ENCODE measurements around the gene TULP4. TPM values are rescaled to one million over a fixed set of nuclear protein-coding genes. Genes with fewer than 3 reads are reported as not detected.

TULP4 gene
- total RNA-seq, 1 experiment from 2014 or later, result 64.6 TPM

DNA sequence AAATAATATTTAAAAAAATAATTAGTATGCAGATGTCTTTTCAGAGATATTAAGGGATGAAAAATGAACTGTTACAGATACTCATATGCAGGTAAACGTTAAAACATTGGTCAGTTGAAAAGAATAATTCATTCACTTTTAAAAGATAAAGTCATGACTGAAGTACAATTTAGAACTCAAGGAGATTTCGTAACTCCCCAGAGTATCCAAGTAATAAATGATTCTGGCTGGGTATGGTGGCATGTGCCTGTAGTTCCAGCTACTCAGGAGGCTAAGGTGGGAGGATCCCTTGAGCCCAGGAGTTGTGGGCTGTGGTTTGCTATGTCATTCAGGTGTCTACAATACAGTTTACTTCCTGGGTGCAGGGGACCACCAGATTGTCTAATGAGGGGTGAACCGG is 125.3 kb downstream of the TULP4 start:
- Histone ChIP-seq H3K23ac (ENCODE audit: insufficient read length, low read depth, low read length) (no peak overlapping the region), H2BK20ac (ENCODE audit: low read depth, low read length, poor library complexity, severe bottlenecking) (no peak overlapping the region), H4K91ac (ENCODE audit: insufficient read length, low read depth, low read length) (no peak overlapping the region), H3K4ac (ENCODE audit: low read depth, low read length) (no peak overlapping the region), H3K4me2 (ENCODE audit: insufficient read depth, insufficient read length, low read length) (no peak overlapping the region), H3K18ac (ENCODE audit: insufficient read length, low read depth, low read length) (no peak overlapping the region), H3K4me1 (ENCODE audit: insufficient read depth, low read length) (no peaks in the 10 kb centered on the region), H2BK12ac (ENCODE audit: insufficient read length, low read depth, low read length) (no peak overlapping the region), H3K27me3 (ENCODE audit: insufficient read depth, low read length) (no peaks in the 10 kb centered on the region), H3K14ac (ENCODE audit: insufficient read depth, low read length) (no peak overlapping the region), H2AK5ac (ENCODE audit: insufficient read length, low read length) (no peak overlapping the region), H2AFZ (ENCODE audit: low read length) (no peak overlapping the region), H3K79me2 (ENCODE audit: insufficient read depth, low read length) (no peaks in the 10 kb centered on the region), H2BK120ac (ENCODE audit: low read depth, low read length, poor library complexity, severe bottlenecking) (no peak overlapping the region), H3K79me1 (ENCODE audit: insufficient read depth, low read depth, low read length, poor library complexity, severe bottlenecking) (no peaks in the 10 kb centered on the region), H4K20me1 (ENCODE audit: control insufficient read depth, insufficient read depth, insufficient read length) (no peaks in the 10 kb centered on the region), H4K5ac (ENCODE audit: insufficient read length, low read depth, low read length) (no peak overlapping the region), H2BK15ac (ENCODE audit: low read depth, low read length) (no peak overlapping the region), H3K9me3 (ENCODE audit: control insufficient read depth, low read depth, low read length) (no peaks in the 10 kb centered on the region), H2BK5ac (ENCODE audit: insufficient read length, low read length) (no peak overlapping the region), H3T11ph (ENCODE audit: low read length) (no peak overlapping the region), H3K23me2 (ENCODE audit: insufficient read length, low read depth, low read length, poor library complexity, severe bottlenecking) (no peaks in the 10 kb centered on the region), H4K8ac (replicated peaks; ENCODE audit: insufficient read length, low read depth, low read length) (no peak overlapping the region), H3K9ac (ENCODE audit: extremely low read depth, insufficient read length, low read length) (no peak overlapping the region), H3K27ac (ENCODE audit: insufficient read length, low read depth, low read length) (no peak overlapping the region), H3K56ac (ENCODE audit: insufficient read length, low read depth, low read length) (no peak overlapping the region)
- Mint-ChIP-seq H3K9me3 (no peaks in the 10 kb centered on the region), H3K4me1 (no peaks in the 10 kb centered on the region), H3K27ac (no peak overlapping the region), H3K4me3 (no peak overlapping the region), H3K36me3 (ENCODE audit: insufficient read depth in 1 of 3, low read depth in 3 of 3) (peaks cover 0 to 5% (median 0%) of the 10 kb centered on the region in 3 experiments; a peak in 2 of 7 replicates), H3K27me3 (ENCODE audit: low read depth) (no peaks in the 10 kb centered on the region)
- no CpG with 5 or more reads among the region's 3 CpGs for WGBS (ENCODE audit: extremely low coverage, insufficient read length, low lambda C conversion rate)
- no peak for DNase-seq
- TF ChIP-seq, protein P1, sequence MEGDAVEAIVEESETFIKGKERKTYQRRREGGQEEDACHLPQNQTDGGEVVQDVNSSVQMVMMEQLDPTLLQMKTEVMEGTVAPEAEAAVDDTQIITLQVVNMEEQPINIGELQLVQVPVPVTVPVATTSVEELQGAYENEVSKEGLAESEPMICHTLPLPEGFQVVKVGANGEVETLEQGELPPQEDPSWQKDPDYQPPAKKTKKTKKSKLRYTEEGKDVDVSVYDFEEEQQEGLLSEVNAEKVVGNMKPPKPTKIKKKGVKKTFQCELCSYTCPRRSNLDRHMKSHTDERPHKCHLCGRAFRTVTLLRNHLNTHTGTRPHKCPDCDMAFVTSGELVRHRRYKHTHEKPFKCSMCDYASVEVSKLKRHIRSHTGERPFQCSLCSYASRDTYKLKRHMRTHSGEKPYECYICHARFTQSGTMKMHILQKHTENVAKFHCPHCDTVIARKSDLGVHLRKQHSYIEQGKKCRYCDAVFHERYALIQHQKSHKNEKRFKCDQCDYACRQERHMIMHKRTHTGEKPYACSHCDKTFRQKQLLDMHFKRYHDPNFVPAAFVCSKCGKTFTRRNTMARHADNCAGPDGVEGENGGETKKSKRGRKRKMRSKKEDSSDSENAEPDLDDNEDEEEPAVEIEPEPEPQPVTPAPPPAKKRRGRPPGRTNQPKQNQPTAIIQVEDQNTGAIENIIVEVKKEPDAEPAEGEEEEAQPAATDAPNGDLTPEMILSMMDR (conservative IDR thresholded peaks at IDR 0.05), result no peak

All from H9 (cell line).